NOMO-1 treated with DMSO at 0.1 percent for 48 hours (cell line): ENCODE measurements around the gene CD34.
"Not testable (repeated sequence)": the region's sequence is repeated elsewhere in the genome, so short reads cannot be mapped to it uniquely, and the experiment has no call there.

Experiments used
- DNase-seq: peaks from one replicate; lab custom pipeline; 2025; ENCODE audit not compliant: unreplicated experiment; lab: John Stamatoyannopoulos, UW

Gene CD34

GRCh38 chr1:207933205-207933800 is 22.4 kb upstream of the CD34 start:
- DNase-seq, result no peak

GRCh38 chr1:207926984-207927383 is 16.1 kb upstream of the CD34 start:
- no peak for DNase-seq

- DNase-seq, result not testable (repeated sequence)
Measured at GRCh38 chr1:207925969-207926368, 15.0 kb upstream of the CD34 start.

- DNase-seq, result no peak
Measured at GRCh38 chr1:207925210-207925609, 14.3 kb upstream of the CD34 start.

- peak; percentile 7 for DNase-seq
Measured at GRCh38 chr1:207923561-207923960, 12.6 kb upstream of the CD34 start.

- no peak for DNase-seq
Measured at GRCh38 chr1:207923121-207923520, 12.2 kb upstream of the CD34 start.

GRCh38 chr1:207922554-207922953 is 11.6 kb upstream of the CD34 start:
- DNase-seq, result no peak

- DNase-seq, result no peak
Measured at GRCh38 chr1:207921321-207921720, 10.4 kb upstream of the CD34 start.

GRCh38 chr1:207920444-207921021 is 9.6 kb upstream of the CD34 start:
- no peak for DNase-seq

- DNase-seq, result peak; percentile 35
Measured at GRCh38 chr1:207919523-207920170, 8.7 kb upstream of the CD34 start.

GRCh38 chr1:207918581-207918980 is 7.7 kb upstream of the CD34 start:
- no peak for DNase-seq

- no peak for DNase-seq
Measured at GRCh38 chr1:207918011-207918410, 7.1 kb upstream of the CD34 start.

- no peak for DNase-seq
Measured at GRCh38 chr1:207917080-207917479, 6.2 kb upstream of the CD34 start.

GRCh38 chr1:207913951-207914350 is 3.0 kb upstream of the CD34 start:
- no peak for DNase-seq

- no peak for DNase-seq
Measured at GRCh38 chr1:207911856-207912760, 1.2 kb upstream of the CD34 start.

GRCh38 chr1:207909687-207910086 is 1.2 kb downstream of the CD34 start:
- DNase-seq, result no peak

- no peak for DNase-seq
Measured at GRCh38 chr1:207908107-207908734, 2.7 kb downstream of the CD34 start.

- DNase-seq, result peak; percentile 52
Measured at GRCh38 chr1:207904391-207904790, 6.5 kb downstream of the CD34 start.

GRCh38 chr1:207903767-207904166 is 7.2 kb downstream of the CD34 start:
- DNase-seq, result no peak

- no peak for DNase-seq
Measured at GRCh38 chr1:207903053-207903452, 7.9 kb downstream of the CD34 start.

GRCh38 chr1:207902566-207902965 is 8.4 kb downstream of the CD34 start:
- DNase-seq, result no peak
